Colonic mucosa (tissue), 4 donors: ENCODE measurements around the gene B3GNT2. TPM values are rescaled to one million over a fixed set of nuclear protein-coding genes. Genes with fewer than 3 reads are reported as not detected.

ENCODE experiments used
- DNase-seq: peaks from one replicate; pipeline ENCODE4 v3.0.0-alpha.2; 2020
- H3K27ac ChIP-seq: fragments of 200-600 bp; one replicate; pipeline ENCODE4 v1.8.0; 2021
- H3K27me3 ChIP-seq: fragments of 200-600 bp; one replicate; pipeline ENCODE4 v1.8.0; 2021
- H3K36me3 ChIP-seq: fragments of 200-600 bp; one replicate; pipeline ENCODE4 v1.8.0; 2021
- H3K4me1 ChIP-seq: fragments of 200-600 bp; one replicate; pipeline ENCODE4 v1.8.0; 2021; ENCODE audit warnings: mild to moderate bottlenecking
- H3K4me3 ChIP-seq: fragments of 200-600 bp; one replicate; pipeline ENCODE4 v1.8.0; 2021
- H3K9ac ChIP-seq, 2 donors: one replicate each; pipeline ENCODE4 v1.7.0; 2013; ENCODE audit warnings: control low read depth in 2 of 2, low read depth in 2 of 2, low read length in 2 of 2
- H3K9me3 ChIP-seq: fragments of 200-600 bp; one replicate; pipeline ENCODE4 v1.8.0; 2021
- CTCF ChIP-seq: fragments of 200-600 bp; IDR thresholded peaks from one replicate; pipeline ENCODE4 v1.8.0; 2022; ENCODE audit warnings: antibody characterized with exemption, mild to moderate bottlenecking
- intact Hi-C: fragments of 100-400 bp; cut with DNase I; formaldehyde crosslinking; loops from one replicate; pipeline ENCODE4 v1.14.1; 2022
- total RNA-seq, 2 donors: library from RNA; stranded (reverse); fragmentation: NEBNext Ultra II Directional in 1 of 2; extraction: Animal tissue kit (Norgen Biotek cat#: 25700) in 1 of 2; gene quantifications; one replicate each; pipeline ENCODE4 v1.2.1, GENCODE V29; 2021
- donor health status: healthy.
- donor health status: DM: no; HTN: no; CAD: no.
- donor health status: DM: no; HTN: no; CAD: no.

Gene B3GNT2
- total RNA-seq, 2 donors from 2014 or later: 20.1 to 55.7 TPM

GRCh38 chr2:62200291-62200841, 4.5 kb downstream of the B3GNT2 start:
- intact Hi-C loops: no loop called here
- H3K4me1 ChIP-seq: no peaks in the 10 kb centered on the region
- no peak overlapping the region for H3K27ac ChIP-seq

GRCh38 chr2:62200868-62201267, 5.0 kb downstream of the B3GNT2 start:
- H3K4me1 ChIP-seq: no peaks in the 10 kb centered on the region
- no peak overlapping the region for H3K4me3 ChIP-seq
- intact Hi-C loops: no loop called here
- no peak for TF ChIP-seq CTCF
- no peaks in the 10 kb centered on the region for H3K27me3 ChIP-seq
- H3K36me3 ChIP-seq: no peaks in the 10 kb centered on the region
- H3K9ac ChIP-seq: no peak overlapping the region
- no peak overlapping the region for H3K27ac ChIP-seq
- no peak for DNase-seq
- H3K9me3 ChIP-seq: no peaks in the 10 kb centered on the region

More at GRCh38 chr2:62200291-62200841, 4.5 kb downstream of the B3GNT2 start:
- Histone ChIP-seq H3K27me3 (no peaks in the 10 kb centered on the region), H3K36me3 (no peaks in the 10 kb centered on the region), H3K9ac (no peak overlapping the region), H3K4me3 (no peak overlapping the region), H3K9me3 (no peaks in the 10 kb centered on the region)
- DNase-seq: no peak
- no peak for TF ChIP-seq CTCF

DNA sequence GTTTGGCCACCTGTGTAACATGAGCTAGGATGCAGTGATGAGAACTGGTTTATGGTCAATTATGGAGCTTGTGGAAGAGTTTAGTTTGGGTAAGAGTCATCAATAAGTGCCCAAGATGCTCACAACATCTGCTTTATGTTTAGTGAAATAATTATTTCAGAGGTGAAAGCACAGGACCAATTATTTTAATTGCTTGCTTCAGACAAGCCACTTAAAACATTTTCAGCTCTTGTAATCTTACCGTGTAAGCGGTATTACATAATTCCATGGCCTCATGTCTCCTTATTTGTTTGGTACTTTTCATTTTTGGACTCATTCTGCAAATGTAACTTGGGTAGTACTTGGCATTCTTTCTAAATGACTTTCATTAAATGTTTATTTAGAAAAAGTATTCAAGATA, 5.4 kb downstream of the B3GNT2 start:
- intact Hi-C loops: no loop called here
- Histone ChIP-seq H3K27me3 (no peaks in the 10 kb centered on the region), H3K9me3 (no peaks in the 10 kb centered on the region), H3K36me3 (no peaks in the 10 kb centered on the region), H3K9ac (no peak overlapping the region), H3K4me3 (no peak overlapping the region), H3K4me1 (no peaks in the 10 kb centered on the region), H3K27ac (no peak overlapping the region)
- TF ChIP-seq CTCF: no peak
- no peak for DNase-seq

DNA sequence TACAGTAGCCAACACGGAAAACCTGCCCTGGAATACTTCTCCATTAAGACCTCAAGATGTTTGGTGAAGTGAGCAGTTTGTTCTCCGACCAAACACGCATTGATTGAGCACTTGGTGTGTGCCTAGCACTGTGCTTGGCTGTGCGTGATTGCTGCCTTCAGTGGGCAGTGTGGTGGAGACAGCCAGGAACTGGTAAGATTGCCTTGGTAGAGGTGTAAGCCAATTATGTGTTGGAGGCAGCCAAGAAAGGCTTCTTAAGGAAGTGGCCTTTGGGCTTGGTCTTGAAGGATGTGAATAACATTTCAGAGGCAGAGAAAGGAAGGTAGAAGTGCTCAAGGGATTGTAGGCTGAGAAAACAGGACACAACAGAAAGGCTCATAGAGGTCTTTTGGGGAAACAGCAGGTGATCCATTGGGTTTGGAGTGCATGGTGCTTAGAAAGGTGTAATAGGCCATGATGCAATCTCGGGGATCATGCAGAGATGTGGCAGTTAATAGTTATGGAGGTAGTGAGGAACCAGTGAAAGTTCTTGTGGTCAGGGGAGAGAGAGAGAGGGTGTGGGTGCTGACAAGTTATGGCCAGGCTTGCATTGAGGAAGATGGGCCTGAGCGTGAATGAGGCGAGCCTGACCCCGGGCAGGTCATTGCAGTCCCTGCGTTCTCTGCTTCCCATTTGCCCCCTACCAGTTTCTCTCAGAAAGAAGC, 6.3 kb downstream of the B3GNT2 start:
- Histone ChIP-seq H3K4me3 (no peak overlapping the region), H3K4me1 (no peaks in the 10 kb centered on the region), H3K9ac (no peak overlapping the region), H3K27me3 (no peaks in the 10 kb centered on the region), H3K36me3 (no peaks in the 10 kb centered on the region), H3K9me3 (no peaks in the 10 kb centered on the region), H3K27ac (no peak overlapping the region)
- DNase-seq: no peak
- intact Hi-C loops: no loop called here
- no peak for TF ChIP-seq CTCF

DNA sequence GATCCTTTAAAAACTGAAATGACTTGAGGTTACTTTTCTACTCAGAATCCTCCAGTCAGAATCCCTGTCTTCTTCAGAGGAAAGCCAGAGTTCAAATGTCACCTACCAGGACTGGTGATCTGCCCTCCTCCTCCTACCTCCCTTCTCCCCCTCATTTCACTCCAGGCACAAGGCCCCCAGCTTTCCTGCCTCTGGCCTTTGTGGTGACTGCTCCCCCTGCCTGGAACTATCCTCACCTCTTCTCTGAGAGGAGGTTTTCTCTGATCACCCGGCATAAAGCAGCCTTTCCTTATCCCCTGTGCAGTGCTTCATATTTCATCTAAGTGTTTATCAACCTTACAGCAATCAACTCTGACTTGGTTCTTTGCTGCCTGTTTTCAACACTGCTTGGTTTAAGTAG, 6.8 kb downstream of the B3GNT2 start:
- DNase-seq: no peak
- no peak overlapping the region for H3K4me3 ChIP-seq
- no peak for TF ChIP-seq CTCF
- H3K36me3 ChIP-seq: no peaks in the 10 kb centered on the region
- H3K27ac ChIP-seq: no peak overlapping the region
- no peaks in the 10 kb centered on the region for H3K9me3 ChIP-seq
- intact Hi-C loops: no loop called here
- H3K9ac ChIP-seq: no peak overlapping the region
- no peaks in the 10 kb centered on the region for H3K27me3 ChIP-seq
- H3K4me1 ChIP-seq: no peaks in the 10 kb centered on the region
